Left ventricle myocardium inferior (tissue), 1 donor: ENCODE data around the gene KANK4. TPM values are rescaled to one million over a fixed set of nuclear protein-coding genes. Genes with fewer than 3 reads are reported as not detected.

Experiments used
- DNase-seq: peaks from one replicate; pipeline ENCODE4 v3.0.0-alpha.2; 2020
- H3K27ac ChIP-seq: fragments of 200-600 bp; replicated peaks from 2 replicates; pipeline ENCODE4 v1.8.0; 2021
- H3K27me3 ChIP-seq: fragments of 200-600 bp; 2 replicates; pipeline ENCODE4 v1.8.0; 2021; ENCODE audit warnings: low read depth
- H3K36me3 ChIP-seq: fragments of 200-600 bp; 2 replicates; pipeline ENCODE4 v1.8.0; 2021
- H3K4me1 ChIP-seq: fragments of 200-600 bp; 2 replicates; pipeline ENCODE4 v1.8.0; 2021
- H3K4me3 ChIP-seq: fragments of 200-600 bp; 2 replicates; pipeline ENCODE4 v1.8.0; 2021; ENCODE audit warnings: mild to moderate bottlenecking, moderate library complexity
- H3K9me3 ChIP-seq: fragments of 200-600 bp; replicated peaks from 2 replicates; pipeline ENCODE4 v1.8.0; 2021
- CTCF ChIP-seq: fragments of 200-600 bp; IDR thresholded peaks from 2 replicates; pipeline ENCODE4 v1.8.0; 2021; ENCODE audit warnings: antibody characterized with exemption, mild to moderate bottlenecking, borderline replicate concordance
- intact Hi-C: fragments of 100-400 bp; cut with micrococcal nuclease; formaldehyde crosslinking; loops from one replicate; pipeline ENCODE4 v1.11.0; 2022
- total RNA-seq: library from RNA; stranded (reverse); fragmentation: NEBNext Ultra II Directional; extraction: Animal tissue kit (Norgen Biotek cat#: 25700); gene quantifications from one replicate; pipeline ENCODE4 v1.2.1, GENCODE V29; 2021
- donor health status: DM: no; HTN: yes; CAD: no; lungs with severe emphysema.

KANK4 gene
- total RNA-seq, 1 donor from 2014 or later, result 0.11 TPM

DNA sequence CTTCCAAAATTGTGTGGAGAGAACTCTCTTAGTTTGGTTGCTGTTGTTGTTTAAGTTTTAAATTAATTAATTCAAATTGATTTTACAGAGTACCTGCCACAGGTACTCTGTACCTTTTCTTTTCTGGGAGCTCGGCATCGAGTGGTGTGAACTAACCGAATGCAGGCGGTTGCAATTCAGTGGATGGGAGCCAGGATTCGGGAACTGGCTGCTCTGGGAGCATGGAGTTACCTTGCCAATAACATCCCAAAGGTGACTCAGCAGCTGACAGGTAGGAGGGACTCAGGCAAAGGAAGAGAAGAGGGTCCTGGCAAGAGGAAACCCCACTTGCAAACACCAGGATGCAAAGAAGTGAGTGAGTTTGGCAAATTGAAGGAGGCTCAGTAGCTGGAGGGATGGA is 24.7 kb upstream of the KANK4 start:
- H3K27ac ChIP-seq, result no peak overlapping the region
- no peaks in the 10 kb centered on the region for H3K36me3 ChIP-seq
- H3K9me3 ChIP-seq, result no peaks in the 10 kb centered on the region
- no peak overlapping the region for H3K4me3 ChIP-seq
- DNase-seq, result no peak
- intact Hi-C loops, result no loop called here
- no peaks in the 10 kb centered on the region for H3K27me3 ChIP-seq
- H3K4me1 ChIP-seq, result no peaks in the 10 kb centered on the region
- no peak for TF ChIP-seq CTCF

GRCh38 chr1:62342270-62342669 is 23.0 kb upstream of the KANK4 start:
- intact Hi-C loops, result no loop called here
- no peak for DNase-seq
- TF ChIP-seq CTCF, result no peak
- Histone ChIP-seq H3K27ac (no peak overlapping the region), H3K36me3 (no peaks in the 10 kb centered on the region), H3K4me1 (peaks cover 14% of the 10 kb centered on the region), H3K9me3 (no peaks in the 10 kb centered on the region), H3K27me3 (no peaks in the 10 kb centered on the region), H3K4me3 (no peak overlapping the region)

DNA sequence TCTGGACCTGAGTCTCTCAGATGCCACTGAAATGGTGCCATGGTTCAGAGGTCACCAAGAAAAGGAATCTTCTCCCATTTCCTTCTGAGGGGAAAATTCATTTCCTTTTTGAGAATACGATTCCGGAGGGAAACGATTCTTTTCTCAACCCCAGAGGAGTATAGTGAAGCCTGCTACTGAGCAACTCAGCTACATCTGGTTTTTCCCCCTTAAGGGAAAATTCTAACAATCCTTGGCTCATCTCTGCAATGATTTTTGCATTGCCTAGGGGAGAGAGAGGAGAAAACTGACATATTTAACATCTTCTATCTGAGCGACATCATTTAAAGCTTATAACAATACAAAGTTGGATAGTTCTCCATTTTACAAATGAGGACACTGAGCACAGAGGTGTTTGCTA is 22.4 kb upstream of the KANK4 start:
- H3K4me3 ChIP-seq, result no peak overlapping the region
- H3K9me3 ChIP-seq, result no peaks in the 10 kb centered on the region
- H3K27ac ChIP-seq, result no peak overlapping the region
- H3K36me3 ChIP-seq, result no peaks in the 10 kb centered on the region
- intact Hi-C loops, result no loop called here
- H3K27me3 ChIP-seq, result no peaks in the 10 kb centered on the region
- no peak for TF ChIP-seq CTCF
- DNase-seq, result no peak
- peaks cover 20% of the 10 kb centered on the region for H3K4me1 ChIP-seq

DNA sequence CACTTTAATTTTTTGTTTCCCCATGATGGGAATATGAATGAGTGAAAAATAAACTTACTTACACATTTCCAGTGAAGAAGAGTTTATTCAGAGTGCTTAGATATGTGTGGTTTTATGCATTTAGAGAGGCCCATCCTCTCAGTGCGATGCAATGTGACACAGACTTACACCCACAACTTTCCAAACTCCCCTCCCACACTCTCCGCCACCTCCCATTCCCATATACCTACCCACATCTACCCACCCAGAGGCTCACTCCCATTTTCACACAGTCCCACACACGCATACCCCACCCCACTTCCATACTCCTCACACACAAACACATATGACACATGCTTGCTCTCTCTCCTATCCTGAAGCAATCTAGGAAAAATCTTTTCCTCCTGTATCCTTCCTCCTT is 21.9 kb upstream of the KANK4 start:
- no peak for TF ChIP-seq CTCF
- no peak overlapping the region for H3K4me3 ChIP-seq
- intact Hi-C loops, result no loop called here

GRCh38 chr1:62337706-62338631 is 18.7 kb upstream of the KANK4 start:
- Histone ChIP-seq H3K27me3 (no peaks in the 10 kb centered on the region), H3K9me3 (no peaks in the 10 kb centered on the region), H3K4me3 (peak overlapping the region; percentile 30), H3K27ac (peak overlapping the region; percentile 81), H3K4me1 (peaks cover 26% of the 10 kb centered on the region), H3K36me3 (no peaks in the 10 kb centered on the region)
- TF ChIP-seq CTCF, result peak; percentile 31
- no peak for DNase-seq
- intact Hi-C loops, result no loop called here

More for the DNA sequence above, 21.9 kb upstream of the KANK4 start:
- Histone ChIP-seq H3K36me3 (no peaks in the 10 kb centered on the region), H3K9me3 (no peaks in the 10 kb centered on the region), H3K27ac (no peak overlapping the region), H3K27me3 (no peaks in the 10 kb centered on the region), H3K4me1 (peaks cover 26% of the 10 kb centered on the region)
- no peak for DNase-seq
